Measurements from ENCODE around the gene NCK2.
A peak's percentile ranks its signal among the peaks of the same experiment; 100 is the strongest.

The NCK2 gene

GRCh38 chr2:105779394-105779793 is 34.7 kb downstream of the NCK2 start:
- no peak for DNase-seq

- no peak for DNase-seq
Observed at GRCh38 chr2:105780606-105781005, 35.9 kb downstream of the NCK2 start.

GRCh38 chr2:105781274-105781978 is 36.7 kb downstream of the NCK2 start:
- DNase-seq: no peak

- no peak for DNase-seq
Observed at GRCh38 chr2:105782123-105782522, 37.4 kb downstream of the NCK2 start.

- DNase-seq: no peak
Observed at GRCh38 chr2:105782646-105783045, 37.9 kb downstream of the NCK2 start.

GRCh38 chr2:105783151-105783738 is 38.5 kb downstream of the NCK2 start:
- DNase-seq: no peak

- no peak for DNase-seq
Observed at GRCh38 chr2:105783972-105784371, 39.3 kb downstream of the NCK2 start.

- no peak for DNase-seq
Observed at GRCh38 chr2:105784589-105784988, 39.9 kb downstream of the NCK2 start.

- no peak for DNase-seq
Observed at GRCh38 chr2:105785095-105785847, 40.6 kb downstream of the NCK2 start.

- no peak for DNase-seq
Observed at GRCh38 chr2:105786231-105787230, 41.8 kb downstream of the NCK2 start.

- DNase-seq: no peak
Observed at GRCh38 chr2:105787376-105788318, 42.9 kb downstream of the NCK2 start.

- no peak for DNase-seq
Observed at GRCh38 chr2:105788670-105789290, 44.1 kb downstream of the NCK2 start.

GRCh38 chr2:105789745-105790460 is 45.2 kb downstream of the NCK2 start:
- DNase-seq: peak; percentile 61

- DNase-seq: no peak
Observed at GRCh38 chr2:105790461-105791149, 45.9 kb downstream of the NCK2 start.

GRCh38 chr2:105791229-105791628 is 46.5 kb downstream of the NCK2 start:
- DNase-seq: no peak

- no peak for DNase-seq
Observed at GRCh38 chr2:105792561-105792960, 47.8 kb downstream of the NCK2 start.

GRCh38 chr2:105793196-105793975 is 48.7 kb downstream of the NCK2 start:
- no peak for DNase-seq

GRCh38 chr2:105794926-105795574 is 50.3 kb downstream of the NCK2 start:
- no peak for DNase-seq

GRCh38 chr2:105795575-105795934 is 50.8 kb downstream of the NCK2 start:
- peak; percentile 52 for DNase-seq
